ENCODE data around the gene TENT4B. TPM values are rescaled to one million over a fixed set of nuclear protein-coding genes. Genes with fewer than 3 reads are reported as not detected.

TENT4B gene
- total RNA-seq, 1 experiment from 2014 or later, result 13.0 TPM

DNA sequence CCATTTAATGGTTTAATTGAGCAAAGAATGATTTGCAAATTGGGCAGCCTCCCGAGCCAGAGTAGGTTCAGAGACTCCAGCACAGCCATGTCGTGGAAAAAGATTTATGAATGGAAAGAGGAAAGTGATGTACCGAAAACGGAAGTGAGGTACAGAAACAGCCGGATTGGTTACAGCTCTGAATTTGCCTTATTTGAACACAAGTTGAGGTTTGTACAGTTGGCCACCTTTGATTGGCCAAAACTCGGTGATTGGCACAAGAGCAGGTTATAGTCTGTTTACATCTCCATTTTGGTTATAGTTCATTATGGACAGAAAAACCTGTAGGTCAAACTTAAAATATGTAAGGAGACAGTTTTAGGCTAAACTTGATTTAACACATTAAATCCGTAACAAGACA is 44.5 kb downstream of the TENT4B start:
- no peak overlapping the region for H2BK15ac ChIP-seq (ENCODE audit: low read depth, low read length)
- no peak overlapping the region for H3K56ac ChIP-seq (ENCODE audit: insufficient read length, low read depth, low read length)
- no peaks in the 10 kb centered on the region for H3K9me3 ChIP-seq (ENCODE audit: control insufficient read depth, low read depth, low read length)
- no peak overlapping the region for H3T11ph ChIP-seq (ENCODE audit: low read length)
- no peak overlapping the region for H2BK20ac ChIP-seq (ENCODE audit: low read depth, low read length, poor library complexity, severe bottlenecking)
- no peak overlapping the region for H4K8ac ChIP-seq (replicated peaks; ENCODE audit: insufficient read length, low read depth, low read length)
- no peak overlapping the region for H3K4ac ChIP-seq (ENCODE audit: low read depth, low read length)
- peaks cover 6% of the 10 kb centered on the region; the same call in 1 of the 2 replicates for H3K79me2 ChIP-seq (ENCODE audit: insufficient read depth, low read length)
- H3K4me1 ChIP-seq (ENCODE audit: insufficient read depth, low read length), result no peaks in the 10 kb centered on the region
- H4K20me1 ChIP-seq (ENCODE audit: control insufficient read depth, insufficient read depth, insufficient read length), result no peaks in the 10 kb centered on the region
- H3K14ac ChIP-seq (ENCODE audit: insufficient read depth, low read length), result no peak overlapping the region
- H3K9me3 Mint-ChIP-seq, result no peaks in the 10 kb centered on the region; a peak in 1 of 5 replicates
- no peak overlapping the region for H2AK5ac ChIP-seq (ENCODE audit: insufficient read length, low read length)
- H3K18ac ChIP-seq (ENCODE audit: insufficient read length, low read depth, low read length), result no peak overlapping the region
- H2BK120ac ChIP-seq (ENCODE audit: low read depth, low read length, poor library complexity, severe bottlenecking), result no peak overlapping the region
- no peak overlapping the region for H2AFZ ChIP-seq (ENCODE audit: low read length)
- no peak overlapping the region for H3K27ac ChIP-seq (ENCODE audit: insufficient read length, low read depth, low read length)
- H3K79me1 ChIP-seq (ENCODE audit: insufficient read depth, low read depth, low read length, poor library complexity, severe bottlenecking), result peaks cover 8% of the 10 kb centered on the region
- no peak for DNase-seq
- no peak overlapping the region for H3K4me3 Mint-ChIP-seq
- no peak overlapping the region for H3K9ac ChIP-seq (ENCODE audit: extremely low read depth, insufficient read length, low read length)
- no peak overlapping the region for H2BK5ac ChIP-seq (ENCODE audit: insufficient read length, low read length)
- TF ChIP-seq, protein P1, sequence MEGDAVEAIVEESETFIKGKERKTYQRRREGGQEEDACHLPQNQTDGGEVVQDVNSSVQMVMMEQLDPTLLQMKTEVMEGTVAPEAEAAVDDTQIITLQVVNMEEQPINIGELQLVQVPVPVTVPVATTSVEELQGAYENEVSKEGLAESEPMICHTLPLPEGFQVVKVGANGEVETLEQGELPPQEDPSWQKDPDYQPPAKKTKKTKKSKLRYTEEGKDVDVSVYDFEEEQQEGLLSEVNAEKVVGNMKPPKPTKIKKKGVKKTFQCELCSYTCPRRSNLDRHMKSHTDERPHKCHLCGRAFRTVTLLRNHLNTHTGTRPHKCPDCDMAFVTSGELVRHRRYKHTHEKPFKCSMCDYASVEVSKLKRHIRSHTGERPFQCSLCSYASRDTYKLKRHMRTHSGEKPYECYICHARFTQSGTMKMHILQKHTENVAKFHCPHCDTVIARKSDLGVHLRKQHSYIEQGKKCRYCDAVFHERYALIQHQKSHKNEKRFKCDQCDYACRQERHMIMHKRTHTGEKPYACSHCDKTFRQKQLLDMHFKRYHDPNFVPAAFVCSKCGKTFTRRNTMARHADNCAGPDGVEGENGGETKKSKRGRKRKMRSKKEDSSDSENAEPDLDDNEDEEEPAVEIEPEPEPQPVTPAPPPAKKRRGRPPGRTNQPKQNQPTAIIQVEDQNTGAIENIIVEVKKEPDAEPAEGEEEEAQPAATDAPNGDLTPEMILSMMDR (conservative IDR thresholded peaks at IDR 0.05), result no peak
- H3K4me1 Mint-ChIP-seq, result peaks cover 2 to 7% of the 10 kb centered on the region in 2 experiments
- no peak overlapping the region for H3K27ac Mint-ChIP-seq
- no peak overlapping the region for H4K91ac ChIP-seq (ENCODE audit: insufficient read length, low read depth, low read length)
- H3K23ac ChIP-seq (ENCODE audit: insufficient read length, low read depth, low read length), result no peak overlapping the region
- no peaks in the 10 kb centered on the region for H3K27me3 ChIP-seq (ENCODE audit: insufficient read depth, low read length)
- no peak overlapping the region for H2BK12ac ChIP-seq (ENCODE audit: insufficient read length, low read depth, low read length)
- no CpG with 5 or more reads among the region's 7 CpGs for WGBS (ENCODE audit: extremely low coverage, insufficient read length, low lambda C conversion rate)
- no peak overlapping the region for H4K5ac ChIP-seq (ENCODE audit: insufficient read length, low read depth, low read length)
- H3K36me3 Mint-ChIP-seq (ENCODE audit: insufficient read depth in 1 of 3, low read depth in 3 of 3), result peaks cover 2 to 5% (median 4%) of the 10 kb centered on the region in 3 experiments; a peak in 6 of 7 replicates
- no peaks in the 10 kb centered on the region for H3K27me3 Mint-ChIP-seq (ENCODE audit: low read depth)
- no peak overlapping the region for H3K4me2 ChIP-seq (ENCODE audit: insufficient read depth, insufficient read length, low read length)
- no peaks in the 10 kb centered on the region for H3K23me2 ChIP-seq (ENCODE audit: insufficient read length, low read depth, low read length, poor library complexity, severe bottlenecking)
